Psoas muscle (tissue), 8 donors: ENCODE results near the gene CACNG1. TPM values are rescaled to one million over a fixed set of nuclear protein-coding genes. Genes with fewer than 3 reads are reported as not detected.

Source experiments
- ATAC-seq, 4 donors: fragments of 200-7000 bp; cut with Tn5 transposase; one replicate each; pipeline ENCODE4 v1.9.1; 2020; ENCODE audit warnings: moderate library complexity in 3 of 4, mild to moderate bottlenecking in 2 of 4
- DNase-seq, 2 donors: peaks; one replicate each; pipeline ENCODE4 v3.0.0-alpha.2; 2020
- H3K27ac ChIP-seq: fragments of 200-600 bp; one replicate; pipeline ENCODE4 v1.8.0; 2022
- H3K27me3 ChIP-seq, 3 donors: fragments of 200-600 bp in 1 of 3; one replicate each; pipeline versions ENCODE4 v1.6.1 to v1.8.0; 2013 to 2022; ENCODE audit warnings: low read length in 2 of 3, mild to moderate bottlenecking in 2 of 3, moderate library complexity in 1 of 3; ENCODE audit not compliant: insufficient read depth in 3 of 3
- H3K36me3 ChIP-seq, 2 donors: fragments of 200-600 bp in 1 of 2; one replicate each; pipeline versions ENCODE4 v1.6.1 to v1.8.0; 2013 to 2022; ENCODE audit warnings: low read depth in 1 of 2, mild to moderate bottlenecking in 1 of 2, moderate library complexity in 1 of 2; ENCODE audit not compliant: insufficient read depth in 1 of 2
- H3K4me1 ChIP-seq: fragments of 200-600 bp; one replicate; pipeline ENCODE4 v1.8.0; 2022
- H3K4me3 ChIP-seq: fragments of 200-600 bp; one replicate; pipeline ENCODE4 v1.8.0; 2022; ENCODE audit warnings: mild to moderate bottlenecking
- H3K9me3 ChIP-seq: fragments of 200-600 bp; one replicate; pipeline ENCODE4 v1.8.0; 2022
- WGBS, 3 donors: extraction: QIAGEN DNeasy Blood & Tissue Kit; methylation state at CpG; one replicate each; pipeline versions ENCODE4 v1.1.6 to v1.1.7; 2013; 5-methylcytosine and 5-hydroxymethylcytosine counted together
- intact Hi-C, 2 donors: fragments of 100-400 bp; cut with DNase I; formaldehyde crosslinking; loops; one replicate each; pipeline versions ENCODE4 v1.11.0 to v1.14.2; 2022
- polyA plus RNA-seq, 3 donors: library from polyadenylated mRNA; stranded (reverse); fragments of 200-250 nt; gene quantifications; one replicate each; pipeline ENCODE4 v1.2.3, GENCODE V29; 2013
- total RNA-seq, 4 donors: library from RNA; stranded (reverse); fragmentation: NEBNext Ultra II Directional in 2 of 4; extraction: Animal tissue kit (Norgen Biotek cat#: 25700) in 2 of 4; gene quantifications; one replicate each; pipeline versions ENCODE4 v1.2.1 to v1.2.4, GENCODE V29; 2021 to 2023
- TF ChIP-seq, protein P1 (sequence below): fragments of 200-600 bp; IDR thresholded peaks from one replicate; pipeline ENCODE4 v1.8.0; 2022; ENCODE audit warnings: antibody characterized with exemption
- donor health status: healthy with polysubstance abuse.
- donor health status: DM: no; HTN: no; CAD: no; lungs with moderate emphysema.
- donor health status: Bipolar disorder and iron deficiency.
- donor health status: healthy.
- donor health status: DM: yes; HTN: yes; CAD: no.
- donor health status: DM: no; HTN: no; CAD: no.
- donor health status: DM: no; HTN: no; CAD: no.
- donor health status: DM: yes; HTN: yes; CAD: no.

The CACNG1 gene
- total and polyA plus RNA-seq, 7 donors = 20.3 to 312 (median 72.5) TPM

DNA sequence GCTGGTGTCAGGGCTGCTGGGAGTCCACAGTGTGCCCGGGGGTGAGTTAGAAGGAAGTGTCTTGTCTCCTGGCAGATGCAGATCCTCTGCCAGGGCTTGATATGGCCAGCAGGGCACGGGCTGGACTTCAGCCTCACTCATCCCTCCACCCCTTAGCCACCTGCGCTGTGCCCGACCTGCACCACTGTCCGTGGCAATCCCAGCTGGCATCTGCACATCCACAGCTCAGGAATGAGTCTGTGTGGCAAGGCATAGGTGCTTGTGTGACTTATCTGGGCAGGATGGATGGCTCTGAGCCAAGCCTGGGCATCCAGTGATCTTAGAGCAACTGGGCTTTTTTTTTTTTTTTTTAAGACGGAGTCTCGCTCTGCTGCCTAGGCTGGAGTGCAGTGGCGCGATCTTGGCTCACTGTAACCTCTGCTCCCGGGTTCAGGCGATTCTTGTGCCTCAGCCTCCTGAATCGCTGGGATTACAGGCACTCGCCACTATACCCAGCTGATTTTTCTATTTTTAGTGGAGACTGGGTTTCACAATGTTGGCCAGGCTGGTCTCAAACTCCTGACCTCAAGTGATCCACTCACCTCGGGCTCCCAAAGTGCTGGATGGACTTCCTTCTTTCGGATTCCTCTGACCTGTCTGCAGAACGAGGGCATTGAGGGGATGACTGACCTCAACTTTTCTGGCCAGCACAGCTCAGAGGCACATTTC lies 22.5 kb upstream of the CACNG1 start:
- no peak overlapping the region for H3K4me3 ChIP-seq
- ATAC-seq = peak; percentile 58 to 87 (median 76)
- WGBS, 3 donors = 19 to 42% (median 27%) methylated on average over 15 to 16 of the region's 16 CpGs
- H3K4me1 ChIP-seq = peaks cover 13% of the 10 kb centered on the region
- no peak for DNase-seq
- no peaks in the 10 kb centered on the region for H3K9me3 ChIP-seq
- TF ChIP-seq, protein P1, sequence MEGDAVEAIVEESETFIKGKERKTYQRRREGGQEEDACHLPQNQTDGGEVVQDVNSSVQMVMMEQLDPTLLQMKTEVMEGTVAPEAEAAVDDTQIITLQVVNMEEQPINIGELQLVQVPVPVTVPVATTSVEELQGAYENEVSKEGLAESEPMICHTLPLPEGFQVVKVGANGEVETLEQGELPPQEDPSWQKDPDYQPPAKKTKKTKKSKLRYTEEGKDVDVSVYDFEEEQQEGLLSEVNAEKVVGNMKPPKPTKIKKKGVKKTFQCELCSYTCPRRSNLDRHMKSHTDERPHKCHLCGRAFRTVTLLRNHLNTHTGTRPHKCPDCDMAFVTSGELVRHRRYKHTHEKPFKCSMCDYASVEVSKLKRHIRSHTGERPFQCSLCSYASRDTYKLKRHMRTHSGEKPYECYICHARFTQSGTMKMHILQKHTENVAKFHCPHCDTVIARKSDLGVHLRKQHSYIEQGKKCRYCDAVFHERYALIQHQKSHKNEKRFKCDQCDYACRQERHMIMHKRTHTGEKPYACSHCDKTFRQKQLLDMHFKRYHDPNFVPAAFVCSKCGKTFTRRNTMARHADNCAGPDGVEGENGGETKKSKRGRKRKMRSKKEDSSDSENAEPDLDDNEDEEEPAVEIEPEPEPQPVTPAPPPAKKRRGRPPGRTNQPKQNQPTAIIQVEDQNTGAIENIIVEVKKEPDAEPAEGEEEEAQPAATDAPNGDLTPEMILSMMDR = no peak
- no peaks in the 10 kb centered on the region for H3K27me3 ChIP-seq
- peak overlapping the region; percentile 31 for H3K27ac ChIP-seq
- no peaks in the 10 kb centered on the region for H3K36me3 ChIP-seq
- intact Hi-C loops = no loop called here

DNA sequence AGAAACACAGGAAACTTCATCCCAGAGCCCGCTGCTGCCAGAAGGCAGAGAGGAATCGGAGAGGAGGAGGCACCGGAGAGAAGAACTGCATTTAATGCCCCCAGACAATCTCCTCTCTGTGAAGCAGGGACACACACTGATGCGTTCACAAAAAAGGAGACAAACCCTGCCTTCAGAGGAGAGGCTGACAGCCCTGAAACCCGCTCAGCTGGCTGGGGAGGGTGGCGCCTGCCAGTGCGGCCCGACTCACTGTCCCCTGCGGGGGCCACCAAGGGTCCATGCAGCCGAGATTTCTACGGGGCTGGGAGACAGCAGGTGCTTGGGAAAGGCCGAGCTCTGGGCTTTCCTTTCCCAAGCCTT lies 21.9 kb upstream of the CACNG1 start:
- Histone ChIP-seq H3K4me1 (peaks cover 13% of the 10 kb centered on the region), H3K27me3 (no peaks in the 10 kb centered on the region), H3K4me3 (no peak overlapping the region), H3K9me3 (no peaks in the 10 kb centered on the region), H3K36me3 (no peaks in the 10 kb centered on the region), H3K27ac (peak overlapping the region; percentile 31)
- 47 to 69% (median 56%) methylated on average over 11 to 12 of the region's 12 CpGs for WGBS, 3 donors
- DNase-seq (peak in 1 of 2 donors; percentile 35), ATAC-seq (peak; percentile 22 to 27 (median 24))
- TF ChIP-seq, protein P1 = no peak
- intact Hi-C loops = no loop called here

GRCh38 chr17:67024736-67025135 lies 19.6 kb upstream of the CACNG1 start:
- no peak for ATAC-seq
- 92 to 94% (median 94%) methylated on average over 17 of the region's 17 CpGs for WGBS, 3 donors
- intact Hi-C loops = no loop called here

DNA sequence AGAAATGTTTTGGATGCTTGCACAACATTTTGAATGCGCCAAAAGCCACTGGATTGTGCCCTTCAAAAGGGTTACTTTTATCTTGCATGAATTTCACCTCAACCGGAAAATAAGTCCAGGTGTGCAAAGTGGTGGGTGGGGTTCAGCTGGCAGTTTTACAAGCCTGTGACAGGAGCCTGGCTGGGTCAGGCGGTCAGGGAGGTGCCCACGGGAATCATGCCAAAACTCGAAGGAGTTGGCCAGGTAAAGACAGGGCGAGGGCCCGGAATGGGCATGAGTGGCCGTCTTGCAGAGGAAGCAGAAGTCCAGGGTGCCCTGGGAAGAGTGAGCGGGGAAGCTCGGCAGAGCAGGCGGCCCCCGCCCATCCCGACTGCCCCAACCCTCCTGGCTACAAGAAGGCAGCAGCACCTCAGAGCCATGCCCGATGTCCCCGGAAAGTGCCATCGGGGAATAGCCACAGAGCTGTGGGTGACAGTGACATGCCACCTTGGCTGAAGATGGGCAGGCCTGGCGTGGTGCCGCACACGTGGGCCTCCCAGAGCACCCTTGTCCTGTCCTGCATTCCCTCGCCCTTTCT lies 19.1 kb upstream of the CACNG1 start:
- intact Hi-C loops = no loop called here
- ATAC-seq (no peak), DNase-seq (no peak)
- no peaks in the 10 kb centered on the region for H3K36me3 ChIP-seq
- H3K4me1 ChIP-seq = peaks cover 13% of the 10 kb centered on the region
- H3K9me3 ChIP-seq = no peaks in the 10 kb centered on the region
- TF ChIP-seq, protein P1 = no peak
- no peaks in the 10 kb centered on the region for H3K27me3 ChIP-seq
- no peak overlapping the region for H3K27ac ChIP-seq
- no peak overlapping the region for H3K4me3 ChIP-seq
- WGBS, 3 donors = 87 to 92% (median 88%) methylated on average over 20 of the region's 20 CpGs

More at GRCh38 chr17:67024736-67025135, 19.6 kb upstream of the CACNG1 start:
- Histone ChIP-seq H3K4me1 (peaks cover 13% of the 10 kb centered on the region), H3K36me3 (no peaks in the 10 kb centered on the region), H3K27me3 (no peaks in the 10 kb centered on the region), H3K4me3 (no peak overlapping the region), H3K9me3 (no peaks in the 10 kb centered on the region), H3K27ac (no peak overlapping the region)
- TF ChIP-seq, protein P1 = no peak
- DNase-seq = no peak
